ENCODE measurements around the gene CNOT1.

CNOT1 gene

DNA sequence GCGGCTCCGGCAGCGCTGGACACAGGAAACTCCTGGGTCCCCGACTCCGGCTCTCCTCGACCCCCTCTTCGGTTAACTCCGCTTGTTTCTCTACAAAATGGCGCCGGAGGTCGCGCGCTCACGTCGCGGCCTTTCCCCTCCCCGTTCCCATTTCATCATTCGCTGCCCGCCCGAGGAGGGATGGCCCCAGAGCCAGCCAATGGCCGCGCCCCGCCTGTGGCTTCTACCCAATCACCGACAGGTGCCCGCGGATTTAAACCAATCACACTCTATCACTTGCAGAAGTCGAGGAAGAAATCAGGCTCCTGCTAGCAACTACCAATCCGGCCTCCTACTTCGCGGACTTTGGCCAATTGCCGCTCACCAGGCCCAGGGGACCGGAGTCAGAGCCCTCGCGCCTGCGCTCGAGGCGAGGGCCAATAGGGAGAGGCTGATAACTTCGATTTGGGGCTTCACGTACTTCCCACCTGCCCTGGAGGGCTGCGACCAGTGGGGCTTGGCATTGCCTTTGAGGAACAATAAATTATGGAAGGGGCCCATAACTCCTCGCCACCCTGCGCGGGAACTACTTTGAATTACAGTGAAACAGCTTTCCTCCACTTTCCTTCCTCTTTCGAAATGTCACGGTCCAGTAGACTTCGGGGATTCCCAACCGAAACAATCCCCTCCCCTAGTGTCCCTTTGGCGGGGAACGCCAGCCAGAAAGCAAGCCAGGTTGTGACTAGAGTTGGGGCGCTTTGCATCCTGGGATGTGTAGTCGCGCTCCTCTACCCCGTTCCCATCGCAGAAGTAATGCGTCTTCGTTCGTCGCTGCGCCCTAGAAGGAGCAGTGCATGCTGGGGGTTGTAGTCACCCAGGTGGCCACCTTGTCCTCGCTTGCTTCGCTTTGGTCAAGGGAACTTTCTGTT is at the start of gene CNOT1:
Gene CNOT1 (minus strand): TSS at position 94 of the 908 bp plus-strand sequence. CDS start 30,489 bp downstream, outside the sequence.
- peaks cover 47% of the 10 kb centered on the region for H3K79me2 ChIP-seq (ENCODE audit: insufficient read depth, low read length)
- peak within 1 kb of the TSS; percentile 95 for H3K4me2 ChIP-seq (ENCODE audit: low read depth, low read length, poor library complexity, severe bottlenecking)
- H3F3A ChIP-seq (ENCODE audit: low read depth), result no peaks in the 10 kb centered on the region

GRCh38 chr16:58678716-58679115 is 49.1 kb upstream of the CNOT1 start:
- Histone ChIP-seq H2AFZ (ENCODE audit: low read length) (no peak overlapping the region), H4K20me1 (ENCODE audit: insufficient read depth, low read length, poor library complexity, severe bottlenecking) (no peaks in the 10 kb centered on the region), H3K9ac (ENCODE audit: low read depth, low read length, poor library complexity, severe bottlenecking) (no peak overlapping the region), H3K4me1 (ENCODE audit: insufficient read depth, low read length, poor library complexity, severe bottlenecking) (peaks cover 3% of the 10 kb centered on the region), H3F3A (ENCODE audit: low read depth) (no peaks in the 10 kb centered on the region), H3K27me3 (ENCODE audit: insufficient read depth, low read length, poor library complexity, severe bottlenecking) (no peaks in the 10 kb centered on the region), H3K9me2 (replicated peaks; ENCODE audit: low read depth, low read length) (no peaks in the 10 kb centered on the region), H3K36me3 (ENCODE audit: insufficient read depth, low read length) (no peaks in the 10 kb centered on the region), H3K4me2 (ENCODE audit: low read depth, low read length, poor library complexity, severe bottlenecking) (no peak overlapping the region), H3K4me3 (ENCODE audit: low read length, poor library complexity, severe bottlenecking) (no peak overlapping the region), H3K9me3 (ENCODE audit: insufficient read depth, low read depth, low read length) (no peaks in the 10 kb centered on the region), H3K79me2 (ENCODE audit: insufficient read depth, low read length) (no peaks in the 10 kb centered on the region)
- no peak for TF ChIP-seq EZH2phosphoT487 (IDR thresholded peaks at IDR 0.05; ENCODE audit: borderline replicate concordance)
- TF ChIP-seq, protein P1, sequence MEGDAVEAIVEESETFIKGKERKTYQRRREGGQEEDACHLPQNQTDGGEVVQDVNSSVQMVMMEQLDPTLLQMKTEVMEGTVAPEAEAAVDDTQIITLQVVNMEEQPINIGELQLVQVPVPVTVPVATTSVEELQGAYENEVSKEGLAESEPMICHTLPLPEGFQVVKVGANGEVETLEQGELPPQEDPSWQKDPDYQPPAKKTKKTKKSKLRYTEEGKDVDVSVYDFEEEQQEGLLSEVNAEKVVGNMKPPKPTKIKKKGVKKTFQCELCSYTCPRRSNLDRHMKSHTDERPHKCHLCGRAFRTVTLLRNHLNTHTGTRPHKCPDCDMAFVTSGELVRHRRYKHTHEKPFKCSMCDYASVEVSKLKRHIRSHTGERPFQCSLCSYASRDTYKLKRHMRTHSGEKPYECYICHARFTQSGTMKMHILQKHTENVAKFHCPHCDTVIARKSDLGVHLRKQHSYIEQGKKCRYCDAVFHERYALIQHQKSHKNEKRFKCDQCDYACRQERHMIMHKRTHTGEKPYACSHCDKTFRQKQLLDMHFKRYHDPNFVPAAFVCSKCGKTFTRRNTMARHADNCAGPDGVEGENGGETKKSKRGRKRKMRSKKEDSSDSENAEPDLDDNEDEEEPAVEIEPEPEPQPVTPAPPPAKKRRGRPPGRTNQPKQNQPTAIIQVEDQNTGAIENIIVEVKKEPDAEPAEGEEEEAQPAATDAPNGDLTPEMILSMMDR (conservative IDR thresholded peaks at IDR 0.05; ENCODE audit: low read length), result peak; percentile 48

More for the DNA sequence above, at the start of gene CNOT1:
- peaks cover 24% of the 10 kb centered on the region for H3K4me1 ChIP-seq (ENCODE audit: insufficient read depth, low read length, poor library complexity, severe bottlenecking)
- peaks cover 45% of the 10 kb centered on the region for H4K20me1 ChIP-seq (ENCODE audit: insufficient read depth, low read length, poor library complexity, severe bottlenecking)
- peak within 1 kb of the TSS; percentile 93 for H2AFZ ChIP-seq (ENCODE audit: low read length)
- peaks cover 6% of the 10 kb centered on the region for H3K27me3 ChIP-seq (ENCODE audit: insufficient read depth, low read length, poor library complexity, severe bottlenecking)
- TF ChIP-seq EZH2phosphoT487 (IDR thresholded peaks at IDR 0.05; ENCODE audit: borderline replicate concordance), result no peak
- TF ChIP-seq, protein P1 (conservative IDR thresholded peaks at IDR 0.05; ENCODE audit: low read length), result no peak
- peak within 1 kb of the TSS; percentile 98 for H3K9ac ChIP-seq (ENCODE audit: low read depth, low read length, poor library complexity, severe bottlenecking)
- H3K9me3 ChIP-seq (ENCODE audit: insufficient read depth, low read depth, low read length), result no peaks in the 10 kb centered on the region
- no peaks in the 10 kb centered on the region for H3K9me2 ChIP-seq (replicated peaks; ENCODE audit: low read depth, low read length)
- H3K36me3 ChIP-seq (ENCODE audit: insufficient read depth, low read length), result no peaks in the 10 kb centered on the region; the same call in 1 of the 2 replicates
- peak within 1 kb of the TSS; percentile 80 for H3K4me3 ChIP-seq (ENCODE audit: low read length, poor library complexity, severe bottlenecking)

GRCh38 chr16:58678269-58678668 is 48.6 kb upstream of the CNOT1 start:
- H4K20me1 ChIP-seq (ENCODE audit: insufficient read depth, low read length, poor library complexity, severe bottlenecking), result no peaks in the 10 kb centered on the region
- no peaks in the 10 kb centered on the region for H3K36me3 ChIP-seq (ENCODE audit: insufficient read depth, low read length)
- H3K9me3 ChIP-seq (ENCODE audit: insufficient read depth, low read depth, low read length), result no peaks in the 10 kb centered on the region
- no peaks in the 10 kb centered on the region for H3K27me3 ChIP-seq (ENCODE audit: insufficient read depth, low read length, poor library complexity, severe bottlenecking)
- no peak overlapping the region for H3K9ac ChIP-seq (ENCODE audit: low read depth, low read length, poor library complexity, severe bottlenecking)
- H3K4me2 ChIP-seq (ENCODE audit: low read depth, low read length, poor library complexity, severe bottlenecking), result no peak overlapping the region
- H2AFZ ChIP-seq (ENCODE audit: low read length), result no peak overlapping the region
- H3K9me2 ChIP-seq (replicated peaks; ENCODE audit: low read depth, low read length), result no peaks in the 10 kb centered on the region
- no peaks in the 10 kb centered on the region for H3K4me1 ChIP-seq (ENCODE audit: insufficient read depth, low read length, poor library complexity, severe bottlenecking)
- no peaks in the 10 kb centered on the region for H3K79me2 ChIP-seq (ENCODE audit: insufficient read depth, low read length)
- TF ChIP-seq, protein P1 (conservative IDR thresholded peaks at IDR 0.05; ENCODE audit: low read length), result no peak
- TF ChIP-seq EZH2phosphoT487 (IDR thresholded peaks at IDR 0.05; ENCODE audit: borderline replicate concordance), result no peak
- no peak overlapping the region for H3K4me3 ChIP-seq (ENCODE audit: low read length, poor library complexity, severe bottlenecking)
- no peaks in the 10 kb centered on the region for H3F3A ChIP-seq (ENCODE audit: low read depth)

Measured in Loucy (cell line).